ENCODE results near the gene CHAMP1.
"Not testable (repeated sequence)": the region's sequence is repeated elsewhere in the genome, so short reads cannot be mapped to it uniquely, and the experiment has no call there.

CHAMP1 gene

DNA sequence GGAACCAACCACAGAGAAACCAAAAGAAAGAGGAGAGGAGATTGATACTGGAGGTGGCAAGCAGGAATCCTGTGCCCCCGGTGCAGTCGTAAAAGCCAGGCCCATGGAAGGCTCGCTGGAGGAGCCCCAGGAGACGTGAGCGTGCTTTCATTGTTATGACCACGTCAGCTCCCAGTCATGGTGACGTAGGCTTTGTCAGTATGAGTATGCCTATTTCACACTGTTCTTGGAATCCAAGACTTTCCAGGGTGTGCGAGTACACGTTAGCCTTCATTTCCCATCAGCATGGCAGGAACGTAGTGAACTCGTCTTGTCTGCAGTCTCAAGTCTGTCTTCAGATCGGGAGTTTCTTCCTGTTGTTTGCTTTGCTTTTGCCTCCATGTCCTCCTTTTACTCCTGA lies 15.4 kb upstream of the CHAMP1 start:
- DNase-seq (ENCODE audit: low spot score), result no peak

DNA sequence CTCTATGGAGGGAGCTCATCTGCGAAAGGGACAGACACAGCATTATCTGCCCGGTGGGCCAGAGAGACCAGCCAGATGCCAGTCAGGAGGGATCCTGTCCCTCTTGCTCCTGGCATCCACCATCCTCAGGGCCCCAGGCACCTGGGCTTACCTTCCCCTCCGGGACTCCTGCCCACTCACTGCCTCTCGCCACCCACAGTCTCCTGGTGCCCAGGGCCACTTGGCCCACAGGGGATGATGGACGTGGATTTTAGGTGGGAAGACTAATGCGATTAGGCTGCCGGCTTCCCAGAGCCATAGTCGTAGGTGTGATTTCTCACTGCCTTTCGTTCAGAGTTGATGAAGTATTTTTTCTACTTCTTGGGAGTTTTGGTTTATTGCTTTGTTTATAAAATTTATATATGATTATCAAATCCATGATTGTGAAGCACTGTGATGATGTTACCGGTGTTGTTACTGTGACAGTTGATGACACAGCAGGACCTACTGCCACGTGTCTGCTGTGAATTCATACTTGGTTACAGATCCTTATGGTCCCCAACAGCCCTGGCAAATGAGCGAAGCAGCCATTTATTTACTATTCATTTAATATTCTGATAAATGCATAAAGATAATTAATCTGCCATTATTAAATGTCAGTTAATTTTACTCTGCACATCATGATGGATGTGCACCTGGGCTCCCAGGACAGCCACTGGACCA lies 14.5 kb upstream of the CHAMP1 start:
- DNase-seq (ENCODE audit: low spot score), result no peak

DNA sequence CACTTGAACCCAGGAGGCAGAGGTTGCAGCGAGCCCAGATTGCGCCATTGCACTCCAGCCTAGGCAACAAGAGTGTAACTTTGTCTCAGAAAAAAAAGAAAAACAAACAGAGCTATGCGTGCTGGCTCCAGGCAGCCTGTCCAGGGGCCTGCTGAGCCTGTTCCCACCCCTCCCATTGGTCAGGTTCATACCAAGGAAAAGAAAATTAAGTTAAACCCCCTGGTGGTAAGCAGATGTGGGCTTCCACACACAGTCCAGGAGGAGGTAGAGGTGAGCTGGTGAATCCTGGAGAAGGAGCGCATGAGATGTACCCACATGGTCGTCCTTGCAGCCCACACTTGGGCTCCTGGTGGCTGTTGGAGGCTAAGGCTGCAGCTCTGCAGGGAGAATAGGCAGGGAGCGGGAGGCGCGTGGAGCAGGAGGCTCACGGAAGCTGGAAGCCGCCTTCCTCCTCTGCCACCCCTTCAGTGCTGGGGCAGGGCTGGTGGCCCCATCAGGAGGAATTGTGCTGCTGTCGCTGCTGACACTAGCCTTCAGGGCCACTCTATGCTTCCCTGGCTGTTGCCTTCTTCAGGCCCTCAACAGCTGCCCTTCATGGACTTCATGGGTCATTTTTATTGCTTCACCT lies 10.5 kb upstream of the CHAMP1 start:
- no peak for DNase-seq (ENCODE audit: low spot score)

DNA sequence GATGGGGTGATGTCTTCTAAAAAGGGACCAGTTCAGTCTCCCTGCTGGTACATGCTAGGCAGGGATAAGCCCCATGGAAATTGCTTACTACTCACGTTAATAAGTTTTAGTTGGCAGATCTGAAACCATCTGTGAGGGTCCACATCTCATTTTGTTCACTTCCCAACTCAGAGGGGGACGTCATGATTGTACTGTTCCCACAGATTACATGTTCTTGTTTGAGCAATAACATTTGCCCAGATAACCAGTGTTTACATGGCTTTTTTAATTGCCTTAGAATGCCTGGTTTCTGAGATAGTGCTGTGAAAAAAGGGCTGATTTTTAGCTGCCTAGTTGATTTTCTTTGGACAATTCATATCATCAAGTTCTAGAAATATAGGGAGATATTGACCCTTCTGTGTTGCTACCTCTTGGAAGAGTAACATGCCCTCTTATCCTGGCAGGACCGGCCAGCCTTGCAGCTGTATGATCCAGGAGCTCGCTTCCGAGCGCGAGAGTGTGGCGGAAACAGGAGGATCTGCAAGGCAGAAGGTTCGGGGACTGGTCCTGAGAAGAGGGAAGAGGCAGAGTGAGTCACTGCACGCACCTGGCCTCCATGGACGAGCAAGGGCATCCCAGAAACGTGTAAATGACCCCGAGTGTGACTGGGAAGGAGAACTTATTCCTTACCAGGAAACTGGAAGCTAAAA lies 9.8 kb upstream of the CHAMP1 start:
- no peak for DNase-seq (ENCODE audit: low spot score)

DNA sequence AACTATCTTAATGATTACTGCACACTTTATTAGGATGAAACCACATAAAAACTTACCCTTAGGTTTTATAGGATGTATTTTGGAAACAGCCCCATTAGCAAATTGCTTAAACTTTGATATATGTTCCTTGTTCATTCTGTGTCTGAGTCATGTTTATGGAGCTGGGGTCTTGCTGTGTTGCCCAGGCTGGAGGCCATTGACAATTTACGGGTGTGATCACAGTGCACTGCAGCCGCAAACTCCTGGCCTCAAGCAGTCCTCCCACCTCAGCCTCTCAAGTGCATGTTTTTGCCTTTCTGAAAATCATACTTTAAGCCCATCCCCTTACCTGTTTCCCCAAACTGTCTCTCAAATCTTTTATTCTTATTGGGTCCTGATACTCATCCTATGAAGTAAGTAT lies 5.2 kb upstream of the CHAMP1 start:
- DNase-seq (ENCODE audit: low spot score), result no peak

DNA sequence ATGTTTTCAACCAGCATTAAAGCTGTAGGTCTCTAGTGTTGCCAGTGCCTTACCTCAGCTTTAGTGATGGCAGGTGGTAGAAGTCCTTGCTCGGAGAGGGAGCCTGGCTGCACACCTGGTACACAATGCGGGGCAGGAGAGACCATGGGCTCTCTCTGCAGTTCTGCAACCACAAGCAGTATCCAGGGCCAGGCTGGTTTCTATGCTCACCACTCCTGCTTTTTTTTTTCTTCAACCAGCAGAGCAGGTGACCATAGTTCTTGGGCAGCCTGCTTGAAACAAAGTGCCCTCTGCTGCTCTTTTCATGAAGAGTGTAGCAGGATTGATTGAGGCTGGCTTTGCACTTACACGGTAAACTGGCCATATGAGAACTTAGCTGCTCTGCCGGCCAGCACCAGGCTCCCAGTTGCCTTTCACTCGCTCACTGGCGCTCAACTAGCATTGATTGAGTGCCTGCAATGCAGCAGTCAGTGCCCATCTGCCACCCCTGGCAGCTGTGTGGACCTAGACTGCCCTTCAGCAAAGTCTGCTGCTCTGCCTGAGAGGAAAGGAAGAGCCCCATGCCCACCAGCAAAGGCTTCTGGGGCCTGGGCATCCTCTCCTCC lies 4.4 kb upstream of the CHAMP1 start:
- no peak for DNase-seq (ENCODE audit: low spot score)

DNA sequence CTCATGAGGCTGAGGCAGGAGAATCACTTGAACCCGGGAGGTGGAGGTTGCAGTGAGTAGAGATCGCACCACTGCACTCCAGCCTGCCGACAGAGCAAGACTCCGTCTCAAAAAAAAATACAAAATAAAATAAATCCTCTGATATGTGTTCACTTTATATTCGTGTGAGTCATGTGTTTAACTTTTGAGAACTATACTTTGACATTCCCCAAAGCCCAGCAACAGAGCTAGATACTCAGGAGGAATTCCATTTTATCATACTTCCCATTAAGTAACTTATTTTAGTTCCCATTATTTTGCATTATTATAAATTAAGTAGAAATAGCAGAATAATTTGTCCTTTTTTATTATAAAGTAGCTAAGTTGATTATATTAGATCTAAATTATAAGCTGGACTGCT lies 3.3 kb upstream of the CHAMP1 start:
- DNase-seq (ENCODE audit: low spot score), result no peak

DNA sequence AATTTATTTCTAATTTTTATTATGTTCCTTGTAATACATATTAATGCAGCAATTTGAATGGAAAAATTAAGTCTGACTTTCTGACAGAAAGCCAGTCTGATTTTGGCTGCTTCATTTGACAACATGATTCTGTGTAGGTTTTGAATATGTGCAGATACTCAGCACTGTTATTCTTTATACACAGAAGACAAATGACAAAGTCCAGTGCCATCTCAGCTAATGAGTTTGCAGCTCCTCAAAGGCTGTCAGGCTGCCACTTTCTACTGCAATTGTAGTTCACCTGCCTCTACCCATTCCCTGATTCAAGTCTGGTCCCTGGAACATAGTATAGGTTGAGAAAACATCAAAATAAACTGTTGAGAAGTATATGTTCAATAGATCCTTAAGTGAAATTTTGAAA lies 2.9 kb upstream of the CHAMP1 start:
- no peak for DNase-seq (ENCODE audit: low spot score)

DNA sequence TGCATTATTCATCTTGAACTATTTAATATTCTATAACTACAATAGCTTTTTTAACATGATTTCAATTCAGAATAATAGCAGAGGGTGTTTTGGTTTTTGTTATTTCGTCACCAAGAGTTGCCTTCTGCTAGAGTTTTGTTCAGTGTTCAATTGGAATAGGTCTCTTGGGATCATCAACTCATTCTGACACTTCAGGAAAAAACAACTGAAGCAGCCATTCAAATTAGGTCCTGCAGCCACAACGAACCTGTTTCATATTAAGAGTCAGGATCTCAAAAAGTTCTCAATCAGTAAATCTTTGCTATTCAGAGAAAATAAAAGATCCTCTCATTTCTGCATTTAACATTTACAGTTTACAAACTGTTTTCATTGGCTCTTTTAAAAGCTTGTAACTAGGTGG lies 2.4 kb upstream of the CHAMP1 start:
- DNase-seq (ENCODE audit: low spot score), result no peak

DNA sequence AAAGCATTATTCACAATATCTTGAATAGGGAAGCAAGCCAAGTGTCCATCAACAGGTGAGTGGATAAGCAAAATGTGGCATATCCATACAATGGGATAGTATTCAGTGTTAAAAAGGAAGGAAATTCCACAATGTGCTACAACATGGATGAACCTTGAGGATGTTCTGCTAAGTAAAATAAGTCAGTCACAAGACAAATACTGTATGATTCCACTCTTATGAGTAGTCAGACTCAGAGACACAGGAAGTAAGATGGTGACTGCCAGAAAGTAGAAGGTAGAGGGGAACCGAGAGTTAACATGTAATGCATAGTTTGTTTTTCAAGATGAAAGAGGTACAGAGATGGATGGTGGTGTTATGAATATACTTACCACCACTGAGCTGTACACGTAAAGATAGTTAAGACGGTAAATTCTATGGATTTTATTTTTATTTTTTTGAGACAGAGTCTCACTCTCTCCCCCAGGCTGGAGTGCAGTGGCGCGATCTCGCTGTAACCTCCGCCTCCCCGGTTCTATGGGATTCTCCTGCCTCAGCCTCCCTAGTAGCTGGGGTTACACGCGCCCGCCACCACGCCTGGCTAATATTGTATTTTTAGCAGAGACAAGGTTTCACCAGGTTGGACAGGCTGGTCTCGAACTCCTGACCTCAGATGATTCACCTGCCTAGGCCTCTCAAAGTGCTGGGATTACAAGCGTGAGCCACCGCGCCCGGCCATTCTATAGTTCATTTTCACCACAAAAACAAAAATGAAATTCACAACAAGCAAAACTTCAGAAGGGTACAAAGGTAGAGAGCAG lies 1.0 kb upstream of the CHAMP1 start:
- DNase-seq (ENCODE audit: low spot score), result no peak

DNA sequence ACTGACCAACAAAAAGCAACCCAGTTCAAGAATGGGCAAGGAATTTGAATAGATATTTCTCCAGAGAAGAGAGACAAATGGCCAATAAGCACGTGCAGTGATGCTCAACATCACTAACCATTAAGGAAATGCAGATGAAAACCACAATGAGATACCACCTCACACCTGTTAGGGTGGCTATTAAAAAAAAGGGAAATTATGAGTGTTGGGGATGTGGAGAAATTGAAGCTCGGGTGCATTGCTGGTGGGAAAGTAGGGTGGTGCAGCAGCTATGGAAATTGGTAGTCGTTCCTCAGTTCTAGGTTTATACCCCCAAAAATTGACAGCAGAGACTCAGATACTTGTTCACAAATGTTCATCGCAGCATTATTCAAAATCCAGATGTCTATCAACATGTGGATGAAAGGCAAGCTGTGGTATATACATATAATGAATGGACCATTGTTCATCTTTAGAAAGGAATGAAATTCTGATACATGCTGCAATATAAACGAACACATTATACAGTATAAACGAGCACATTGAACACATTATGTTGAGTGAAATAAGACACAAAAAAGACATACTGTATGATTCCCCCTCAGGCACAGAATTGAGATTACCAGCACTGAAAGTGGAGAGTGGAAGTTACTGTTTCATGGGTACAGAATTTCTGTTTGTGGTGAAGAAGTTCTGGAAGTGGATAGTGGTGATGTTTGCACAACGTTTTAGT lies 927 bp downstream of the CHAMP1 start:
- no peak for DNase-seq (ENCODE audit: low spot score)

DNA sequence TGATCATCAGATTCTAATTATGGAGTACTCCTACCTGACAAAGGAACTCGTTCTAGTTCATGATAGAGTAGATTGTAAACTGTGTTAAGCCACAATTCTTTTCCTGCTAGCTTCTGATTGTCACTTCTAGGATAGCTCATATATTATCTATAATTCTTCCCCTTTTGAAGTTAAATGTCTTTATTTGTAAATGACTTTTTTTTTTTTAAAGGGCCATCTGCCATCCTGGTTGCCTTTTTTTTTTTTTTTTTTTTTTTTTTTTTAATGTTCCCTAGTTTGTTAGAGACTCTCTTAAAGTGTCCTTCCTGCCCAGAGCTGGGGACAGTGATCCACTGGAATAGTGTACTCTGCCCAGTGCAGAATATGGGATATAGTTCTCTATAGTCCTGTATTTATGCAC lies 4.3 kb downstream of the CHAMP1 start:
- DNase-seq (ENCODE audit: low spot score), result no peak

DNA sequence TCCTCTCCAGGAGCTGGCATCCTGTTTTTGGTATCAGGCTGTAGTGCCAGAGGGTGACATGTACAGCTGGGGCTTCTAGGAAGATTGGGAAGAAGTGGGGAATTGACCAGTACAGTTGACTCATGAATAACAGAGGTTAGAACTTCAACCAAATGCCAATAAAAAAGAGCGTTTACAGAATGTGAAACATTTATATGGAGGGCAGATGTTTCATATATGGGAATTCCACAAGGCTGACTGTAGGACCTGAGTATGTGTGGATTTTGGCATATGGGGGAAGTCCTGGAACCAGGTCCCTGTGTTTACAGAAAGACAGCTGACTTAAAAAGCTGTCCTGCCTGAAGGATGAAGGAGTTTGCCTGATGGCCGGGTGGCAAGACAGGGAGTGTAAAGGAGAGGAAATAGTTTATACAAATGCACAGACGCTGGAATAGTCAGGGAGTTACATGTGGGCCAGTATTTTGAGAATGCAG lies 5.2 kb downstream of the CHAMP1 start:
- DNase-seq (ENCODE audit: low spot score), result no peak

DNA sequence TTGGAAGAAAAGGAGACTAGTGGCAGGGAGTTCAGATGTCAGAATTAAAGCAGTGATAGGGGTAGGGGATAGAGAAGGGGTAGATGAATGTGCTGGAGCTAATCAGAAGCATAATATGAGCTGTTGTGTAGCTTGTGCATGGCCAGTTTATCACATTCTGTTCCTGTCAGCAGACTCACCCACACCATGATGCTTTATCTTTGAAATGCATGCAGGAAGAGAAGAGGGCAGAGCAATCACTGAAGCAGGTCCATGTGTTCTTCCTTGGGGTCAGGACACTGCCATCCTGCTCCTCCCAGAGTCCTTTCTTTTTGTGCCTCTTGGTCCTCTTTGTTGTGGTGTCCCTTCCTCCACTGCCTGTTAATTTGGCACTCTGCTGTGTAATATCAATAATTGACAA lies 5.8 kb downstream of the CHAMP1 start:
- DNase-seq (ENCODE audit: low spot score), result no peak

DNA sequence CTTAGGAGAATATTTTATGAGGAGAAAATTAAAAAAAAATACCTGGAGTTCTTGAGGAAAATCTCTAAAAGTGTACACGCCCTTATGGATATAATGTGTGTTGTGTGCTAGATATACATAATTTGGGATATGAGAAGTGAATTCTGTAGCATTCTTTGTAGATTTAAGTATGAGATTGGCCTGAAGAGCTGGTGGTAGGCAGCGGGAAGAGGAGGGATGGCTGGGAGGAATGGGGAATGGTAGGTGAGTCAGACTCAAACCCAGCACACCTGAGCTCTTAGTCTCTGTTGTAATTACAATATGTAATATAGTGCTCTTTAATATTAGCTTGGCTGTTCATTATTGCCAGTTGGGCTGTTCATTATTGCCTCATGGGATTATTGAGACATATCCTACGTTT lies 7.0 kb downstream of the CHAMP1 start:
- DNase-seq (ENCODE audit: low spot score), result no peak

DNA sequence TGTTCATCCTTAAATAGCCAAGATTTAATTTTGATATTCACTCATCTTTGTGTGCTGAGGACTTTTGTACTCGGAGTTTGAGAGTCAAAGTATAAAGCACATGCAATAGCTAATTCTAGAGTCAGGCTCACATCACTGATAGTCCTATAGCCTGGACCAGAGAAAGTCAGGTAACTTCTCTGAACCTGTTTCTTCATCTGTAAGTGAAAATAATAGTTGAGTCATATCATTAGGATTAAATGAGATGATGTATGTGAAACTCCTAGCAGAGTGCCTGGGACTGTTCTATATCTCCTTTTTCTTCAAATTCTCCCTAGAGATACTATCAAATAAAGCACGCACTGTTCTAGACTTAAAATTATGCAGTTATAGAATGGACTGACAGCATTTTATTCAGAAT lies 9.0 kb downstream of the CHAMP1 start:
- DNase-seq (ENCODE audit: low spot score), result no peak

DNA sequence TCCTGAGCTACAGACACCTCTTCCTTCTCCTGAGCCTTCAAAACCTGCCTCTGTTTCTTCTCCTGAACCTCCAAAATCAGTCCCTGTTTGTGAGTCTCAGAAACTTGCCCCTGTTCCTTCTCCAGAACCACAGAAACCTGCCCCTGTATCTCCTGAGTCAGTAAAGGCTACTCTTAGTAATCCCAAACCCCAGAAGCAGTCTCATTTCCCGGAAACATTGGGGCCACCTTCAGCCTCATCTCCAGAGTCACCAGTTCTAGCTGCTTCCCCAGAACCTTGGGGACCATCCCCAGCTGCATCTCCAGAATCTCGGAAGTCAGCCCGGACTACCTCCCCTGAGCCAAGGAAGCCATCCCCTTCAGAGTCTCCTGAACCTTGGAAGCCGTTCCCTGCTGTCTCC lies 10.0 kb downstream of the CHAMP1 start:
- DNase-seq (ENCODE audit: low spot score), result no peak

DNA sequence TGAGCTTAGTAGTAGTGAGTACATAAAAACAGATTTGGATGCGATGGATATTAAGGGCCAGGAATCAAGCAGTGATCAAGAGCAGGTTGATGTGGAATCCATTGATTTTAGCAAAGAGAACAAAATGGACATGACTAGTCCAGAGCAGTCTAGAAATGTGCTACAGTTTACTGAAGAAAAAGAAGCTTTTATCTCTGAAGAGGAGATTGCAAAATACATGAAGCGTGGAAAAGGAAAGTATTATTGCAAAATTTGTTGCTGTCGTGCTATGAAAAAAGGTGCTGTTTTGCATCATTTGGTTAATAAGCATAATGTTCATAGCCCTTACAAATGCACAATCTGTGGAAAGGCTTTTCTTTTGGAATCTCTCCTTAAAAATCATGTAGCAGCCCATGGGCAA lies 11.4 kb downstream of the CHAMP1 start:
- no peak for DNase-seq (ENCODE audit: low spot score)

DNA sequence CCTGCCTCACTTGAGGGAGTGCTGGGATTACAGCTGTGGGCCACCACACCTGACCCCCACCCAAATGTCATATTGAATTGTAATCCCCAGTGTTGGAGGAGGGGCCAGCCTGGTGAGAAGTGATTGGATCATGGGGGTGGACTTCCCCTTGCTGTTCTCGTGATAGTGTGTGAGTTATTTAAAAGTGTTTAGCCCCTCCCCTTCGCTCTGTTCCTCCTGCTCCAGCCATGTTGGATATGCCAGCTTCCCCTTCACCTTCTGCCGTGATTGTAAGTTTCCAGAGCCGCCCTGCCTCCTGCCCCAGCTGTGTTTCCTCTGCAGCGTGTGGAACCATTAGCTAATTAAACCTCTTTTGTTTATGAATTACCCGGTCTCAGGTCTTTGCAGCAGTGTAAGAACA lies 13.7 kb downstream of the CHAMP1 start:
- no peak for DNase-seq (ENCODE audit: low spot score)

DNA sequence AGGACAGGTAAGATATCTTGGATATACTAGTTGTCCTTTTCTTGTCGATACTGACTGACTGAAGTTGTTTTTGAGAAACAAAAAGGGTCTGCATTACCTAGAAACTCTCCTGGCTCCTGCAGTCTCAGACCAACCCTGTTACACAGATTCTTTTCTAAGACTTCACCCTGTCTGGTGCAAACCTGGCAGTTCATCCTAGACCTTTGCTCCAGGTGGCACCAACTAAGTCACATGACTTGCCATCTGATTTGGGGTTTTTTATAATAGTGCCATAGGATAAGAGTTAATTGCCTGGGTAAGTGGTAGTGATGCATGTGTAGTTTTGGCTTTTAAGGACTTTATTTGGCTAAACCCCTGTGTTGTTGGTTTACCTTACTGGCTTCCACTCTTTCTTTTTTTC lies 14.3 kb downstream of the CHAMP1 start:
- no peak for DNase-seq (ENCODE audit: low spot score)

DNA sequence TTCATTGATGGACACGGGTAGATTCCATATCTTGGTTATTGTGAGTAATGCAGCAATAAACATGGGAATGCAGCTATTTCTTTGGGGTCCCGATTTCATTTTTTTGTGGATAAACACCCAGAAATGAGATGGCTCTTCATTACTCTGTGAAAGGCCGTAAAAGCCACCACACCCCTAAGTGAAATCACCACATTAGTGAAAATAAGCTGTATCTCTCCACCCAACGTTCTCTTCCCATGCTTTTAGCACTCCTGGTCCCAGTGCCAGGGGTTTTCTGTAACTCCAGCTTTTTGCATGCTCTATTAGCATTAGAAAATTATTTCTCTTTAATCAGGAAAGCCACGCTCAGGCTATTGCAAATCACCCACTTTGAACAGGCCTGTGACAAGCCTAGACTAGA lies 15.8 kb downstream of the CHAMP1 start:
- no peak for DNase-seq (ENCODE audit: low spot score)

DNA sequence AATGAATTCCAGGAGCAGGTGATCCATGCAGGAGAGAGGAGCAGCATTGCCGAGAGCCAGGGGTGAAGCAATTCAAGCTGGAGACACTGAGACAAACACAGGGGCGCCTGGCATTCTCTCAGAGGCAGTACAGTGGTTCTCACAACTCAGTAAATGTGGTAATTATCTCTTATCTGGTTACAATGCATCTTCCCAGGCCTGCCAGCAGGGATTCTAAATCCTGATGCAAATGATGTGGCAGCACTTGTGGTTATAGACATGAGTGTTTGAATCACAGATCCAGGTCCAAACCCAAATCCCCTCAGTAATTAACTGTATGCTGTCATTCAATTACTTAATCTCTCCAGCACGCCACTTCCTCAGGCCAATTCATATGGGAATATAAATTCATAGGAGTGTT lies 19.6 kb downstream of the CHAMP1 start:
- DNase-seq (ENCODE audit: low spot score), result not testable (repeated sequence)

Measured in Ammon's horn (tissue), 1 donor.